NCI-H1105 (cell line): ENCODE measurements around the gene TAS1R3.

Source experiments
- DNase-seq: peaks from one replicate; lab custom pipeline; 2025; lab: John Stamatoyannopoulos, UW

Gene TAS1R3

GRCh38 chr1:1295154-1295923 lies 35.7 kb upstream of the TAS1R3 start:
- no peak for DNase-seq

DNA sequence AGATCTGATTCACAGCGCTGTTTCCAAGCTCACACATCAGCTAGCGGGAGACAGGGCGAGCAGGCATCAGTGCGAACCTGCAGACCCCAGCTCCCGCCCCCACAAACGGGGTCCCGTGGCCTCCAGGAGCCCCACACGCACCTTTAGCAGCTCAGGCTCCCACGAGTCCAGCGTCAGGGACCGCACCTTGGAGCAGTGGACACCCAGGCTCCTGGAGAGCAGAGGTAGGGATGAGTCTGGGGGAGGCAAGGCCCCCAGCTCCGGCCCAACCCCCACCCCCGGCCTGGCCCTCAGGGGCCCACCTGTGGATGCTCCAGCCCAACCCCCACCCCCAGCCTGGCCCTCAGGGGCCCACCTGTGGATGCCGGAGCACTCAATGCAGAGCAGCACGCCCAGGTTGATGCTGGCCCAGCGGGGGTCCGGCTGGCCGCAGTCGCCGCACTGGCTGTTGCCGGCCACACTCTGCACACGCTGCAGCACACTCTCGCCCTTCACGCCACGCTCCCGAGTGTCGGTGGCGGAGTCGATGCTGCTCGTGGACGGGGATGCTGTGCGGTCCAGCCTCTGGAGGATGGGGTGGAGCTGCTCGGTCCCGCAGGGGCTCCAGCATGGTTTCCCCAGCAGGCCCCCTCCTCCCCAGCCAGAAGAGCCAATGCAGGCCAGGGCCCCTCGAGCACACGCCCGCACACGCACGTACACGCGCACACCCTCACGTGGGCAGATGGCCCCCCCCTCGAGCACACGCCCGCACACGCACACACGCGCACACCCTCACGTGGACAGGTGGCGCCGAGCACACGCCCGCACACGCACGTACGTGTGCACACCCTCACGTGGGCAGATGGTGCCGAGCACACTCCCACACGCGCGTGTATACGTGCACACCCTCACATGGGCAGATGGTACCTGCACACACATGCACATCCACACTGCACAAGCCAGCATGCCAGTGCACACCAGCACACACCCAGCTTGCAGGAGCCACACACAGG lies 34.7 kb upstream of the TAS1R3 start:
- no peak for DNase-seq

GRCh38 chr1:1297802-1298424 lies 33.2 kb upstream of the TAS1R3 start:
- DNase-seq: no peak

- no peak for DNase-seq
Measured at GRCh38 chr1:1298861-1299685, 32.0 kb upstream of the TAS1R3 start.

- DNase-seq: no peak
Measured at GRCh38 chr1:1299686-1300351, 31.3 kb upstream of the TAS1R3 start.

- no peak for DNase-seq
Measured at GRCh38 chr1:1300352-1300739, 30.7 kb upstream of the TAS1R3 start.

DNA sequence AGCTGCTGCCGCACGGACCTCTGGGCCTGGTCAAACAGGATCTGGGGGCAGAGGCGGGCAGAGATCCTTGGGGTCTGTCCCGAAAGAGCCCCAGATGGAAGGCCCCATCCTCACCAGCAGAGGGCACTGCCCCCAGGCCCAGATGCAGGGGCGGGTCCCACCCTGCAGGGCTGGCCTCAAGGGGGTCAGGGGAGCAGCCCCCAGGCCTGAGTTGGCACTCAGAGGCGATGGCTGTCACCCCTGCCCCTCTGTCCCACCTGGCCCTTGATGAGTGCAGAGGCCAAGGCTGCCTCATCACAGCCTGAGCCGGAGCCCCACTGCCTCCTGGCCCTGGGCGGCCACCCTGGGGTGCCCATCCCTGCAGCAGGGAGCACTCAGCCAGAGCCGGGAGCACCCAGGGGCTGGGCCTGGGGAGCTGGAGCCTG lies 29.1 kb upstream of the TAS1R3 start:
- DNase-seq: no peak

- no peak for DNase-seq
Measured at GRCh38 chr1:1302951-1303509, 28.1 kb upstream of the TAS1R3 start.

DNA sequence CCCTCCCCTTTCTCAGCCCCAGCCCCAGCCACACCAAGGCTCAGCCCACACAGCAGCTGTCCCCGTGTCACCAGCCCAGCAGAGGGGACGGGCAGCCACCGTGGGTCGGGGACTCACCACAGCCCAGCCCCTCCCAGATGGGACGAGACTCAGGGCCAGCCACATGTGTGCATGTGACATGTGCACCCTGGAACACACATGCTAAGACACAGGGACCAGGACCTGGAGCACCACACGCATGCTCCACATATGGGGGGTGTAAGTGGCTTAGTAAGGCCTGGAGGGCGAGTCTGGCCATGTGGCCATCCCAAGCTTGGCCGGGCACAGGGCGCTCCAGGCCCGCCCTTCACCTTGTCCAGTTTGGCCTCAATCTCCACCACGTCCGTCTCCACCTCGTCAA lies 27.3 kb upstream of the TAS1R3 start:
- no peak for DNase-seq

- DNase-seq: peak; percentile 24
Measured at GRCh38 chr1:1304331-1305299, 26.5 kb upstream of the TAS1R3 start.

- DNase-seq: no peak
Measured at GRCh38 chr1:1305300-1306069, 25.6 kb upstream of the TAS1R3 start.

DNA sequence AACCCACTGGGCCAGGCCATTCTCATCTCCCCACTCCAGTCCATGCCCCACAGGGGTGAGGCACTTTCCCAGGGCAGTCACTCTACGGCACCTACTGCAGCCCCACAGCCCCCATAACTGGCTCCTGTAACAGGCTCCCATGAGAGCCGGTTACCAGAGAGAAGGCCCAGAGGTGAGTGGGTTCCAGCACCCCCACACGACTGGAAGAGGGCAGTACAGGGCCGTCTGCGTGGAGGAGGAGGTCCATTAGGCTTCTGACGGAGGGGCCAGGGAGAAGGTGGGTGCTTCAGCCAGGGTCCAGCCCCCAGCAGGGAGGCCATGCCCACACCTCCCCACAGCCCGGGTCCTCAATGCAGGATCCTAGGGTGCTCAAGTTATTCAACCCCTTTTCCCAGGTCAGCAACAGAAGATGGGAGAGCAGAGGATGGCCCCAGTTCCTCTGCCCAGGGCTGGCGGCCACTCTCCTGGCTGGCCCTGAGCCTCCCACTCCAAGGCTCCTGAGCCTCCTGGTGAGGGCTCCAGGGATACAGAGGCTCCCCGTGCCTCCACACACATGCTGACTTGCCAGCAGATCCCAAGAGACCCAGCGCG lies 24.9 kb upstream of the TAS1R3 start:
- no peak for DNase-seq

GRCh38 chr1:1306661-1307260 lies 24.3 kb upstream of the TAS1R3 start:
- no peak for DNase-seq

DNA sequence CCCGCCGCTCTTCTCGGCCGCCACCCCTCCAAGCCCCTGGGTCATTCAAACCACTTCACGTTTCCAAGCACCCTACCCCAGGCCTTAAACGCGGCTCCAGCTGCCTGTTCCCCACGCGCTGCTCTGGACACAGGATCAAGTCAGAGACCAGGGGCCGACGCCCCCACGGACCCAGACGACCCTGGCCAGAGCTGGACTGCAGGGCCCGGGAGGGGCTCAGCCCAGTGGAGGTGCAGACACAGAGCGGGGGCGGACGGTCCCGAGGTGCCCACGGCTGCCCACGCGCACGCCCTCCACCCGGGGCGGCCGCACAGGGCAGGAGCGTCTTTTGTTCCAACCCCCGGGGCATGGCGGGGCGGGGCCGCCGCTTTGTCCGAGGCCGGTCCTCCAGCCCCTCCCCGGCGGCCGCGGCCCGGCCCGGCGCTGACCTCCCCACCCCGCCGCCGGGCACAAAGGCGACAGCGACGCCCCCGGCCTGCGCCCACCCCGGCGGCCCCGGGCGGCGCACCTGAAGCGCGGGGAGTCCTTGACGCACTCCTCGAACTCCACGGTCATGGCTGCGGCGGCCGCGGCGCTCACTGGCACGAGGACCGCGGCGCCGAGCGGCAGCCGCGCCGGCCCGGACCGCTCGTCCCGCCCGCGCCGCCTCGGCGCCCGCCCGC lies 23.7 kb upstream of the TAS1R3 start:
- DNase-seq: no peak

DNA sequence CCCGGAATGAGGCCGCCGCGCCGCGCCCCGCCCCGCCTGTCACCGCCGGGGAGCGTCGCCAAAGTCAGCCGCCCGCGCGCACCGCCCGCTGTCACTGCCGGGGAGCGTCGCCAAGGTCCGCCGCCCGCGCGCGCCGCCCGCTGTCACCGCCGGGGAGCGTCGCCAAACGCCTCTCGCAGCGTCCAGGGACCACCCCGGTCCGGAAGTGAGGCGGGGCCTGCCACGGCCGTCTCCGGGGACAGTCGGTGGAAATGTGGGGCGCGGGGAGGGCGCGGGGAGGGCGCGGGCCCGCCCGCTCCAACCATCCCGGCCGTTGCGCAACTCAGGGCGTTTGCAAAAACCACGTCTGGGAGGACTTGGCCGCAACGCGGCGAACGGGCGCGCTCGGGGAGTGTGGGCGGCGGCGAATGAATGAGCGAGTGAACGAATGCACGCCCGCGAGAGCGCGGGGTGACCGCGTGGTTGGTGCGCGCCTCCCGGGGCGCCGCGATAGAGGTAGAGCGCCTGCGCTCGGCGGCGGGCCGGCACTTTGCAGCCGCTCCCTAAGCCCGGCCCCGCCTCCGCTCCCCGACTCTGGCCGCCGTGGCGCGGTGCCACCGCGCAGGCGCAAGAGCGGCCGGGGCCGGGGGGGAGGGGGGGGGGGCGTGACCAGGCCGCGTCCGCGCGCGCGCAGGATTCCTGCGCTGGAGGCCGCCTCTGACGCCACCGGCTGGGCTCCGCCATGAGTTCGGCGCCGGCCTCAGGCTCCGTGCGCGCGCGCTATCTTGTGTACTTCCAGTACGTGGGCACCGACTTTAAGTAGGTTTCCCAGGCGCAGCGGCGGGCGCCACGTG lies 22.9 kb upstream of the TAS1R3 start, which contains the start of the genes ACAP3 and PUSL1:
TSS of gene ACAP3 (minus strand) at position 8 of the 833 bp plus-strand sequence. CDS start 115 bp downstream, outside the sequence.
TSS of gene PUSL1 (plus strand) at position 675 of the 833 bp plus-strand sequence. CDS start at position 722, 47 bp downstream.
- peak; percentile 83 for DNase-seq

DNA sequence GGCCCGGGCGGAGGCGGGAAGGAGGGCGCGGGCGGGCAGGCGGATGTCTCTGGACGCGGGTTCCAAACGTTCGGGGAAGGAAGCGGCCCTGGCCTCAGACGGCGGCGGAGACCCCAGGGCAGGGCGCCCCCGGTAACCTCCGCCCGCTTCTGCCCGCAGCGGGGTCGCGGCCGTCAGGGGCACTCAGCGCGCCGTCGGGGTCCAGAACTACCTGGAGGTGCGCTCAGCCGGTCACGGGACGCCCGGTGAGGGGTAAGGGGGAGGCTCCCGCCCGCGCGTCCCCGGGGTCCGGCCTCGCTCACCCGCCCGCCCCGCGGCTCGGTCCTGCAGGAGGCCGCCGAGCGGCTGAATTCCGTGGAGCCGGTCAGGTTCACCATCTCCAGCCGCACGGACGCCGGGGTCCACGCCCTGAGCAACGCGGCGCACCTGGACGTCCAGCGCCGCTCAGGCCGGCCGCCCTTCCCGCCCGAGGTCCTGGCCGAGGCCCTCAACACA lies 22.3 kb upstream of the TAS1R3 start:
- no peak for DNase-seq
